ENCODE results near the gene RAB26. TPM values are rescaled to one million over a fixed set of nuclear protein-coding genes. Genes with fewer than 3 reads are reported as not detected.

RAB26 gene, protein sequence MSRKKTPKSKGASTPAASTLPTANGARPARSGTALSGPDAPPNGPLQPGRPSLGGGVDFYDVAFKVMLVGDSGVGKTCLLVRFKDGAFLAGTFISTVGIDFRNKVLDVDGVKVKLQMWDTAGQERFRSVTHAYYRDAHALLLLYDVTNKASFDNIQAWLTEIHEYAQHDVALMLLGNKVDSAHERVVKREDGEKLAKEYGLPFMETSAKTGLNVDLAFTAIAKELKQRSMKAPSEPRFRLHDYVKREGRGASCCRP
- 0.49 and 0.88 TPM in 2 replicates for total RNA-seq

GRCh38 chr16:2147981-2148671 lies at the start of gene RAB26:
RAB26 (plus strand) TSS chr16:2148625; CDS start chr16:2148784, 159 bp downstream.

GRCh38 chr16:2135770-2136490 lies 12.5 kb upstream of the RAB26 start, which contains the start of gene PKD1:
PKD1 (minus strand) TSS chr16:2135898; CDS start chr16:2135689, 209 bp downstream.

DNA sequence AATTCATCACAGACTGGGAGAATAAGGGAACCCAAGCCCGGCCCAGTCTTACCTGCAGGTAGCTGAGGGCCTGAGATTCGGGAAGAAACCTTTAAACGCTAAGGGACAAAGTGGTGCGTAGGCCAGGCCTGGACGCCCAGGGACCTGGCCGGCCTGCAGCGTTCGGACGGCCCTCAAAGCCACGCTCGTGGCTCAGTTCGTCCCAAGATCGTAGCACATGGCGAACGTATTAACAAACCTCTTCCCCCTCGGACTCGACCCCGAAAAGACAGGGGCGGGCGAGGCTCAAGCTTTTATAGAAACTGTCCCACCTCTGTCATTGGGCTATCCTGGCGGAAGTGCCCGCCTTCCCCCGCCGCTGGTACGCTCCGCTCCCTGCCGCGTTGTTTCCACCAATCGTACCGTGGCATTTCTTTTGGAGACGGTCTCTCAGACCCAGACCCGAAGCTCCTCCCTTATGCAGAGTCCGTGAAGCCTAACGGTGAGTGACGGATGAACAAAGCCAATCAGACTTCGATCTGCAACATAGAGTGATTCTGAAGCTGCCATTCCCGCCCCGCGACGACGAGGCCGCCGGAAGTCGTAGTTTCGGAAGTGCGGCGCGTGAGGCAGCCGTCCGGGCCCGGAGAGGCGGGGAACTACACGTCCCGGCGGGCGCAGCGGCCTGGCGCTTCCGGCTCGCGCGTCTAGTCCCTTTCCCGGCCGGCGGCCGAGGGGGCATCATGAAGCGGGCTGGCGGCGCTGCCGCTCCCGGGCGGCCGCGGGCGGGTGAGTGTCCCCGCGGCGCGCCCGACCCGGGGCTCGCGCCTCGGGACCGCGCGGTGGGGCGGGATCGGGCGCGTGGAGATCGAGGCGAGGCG lies 6.9 kb downstream of the RAB26 start, which contains the start of gene TRAF7:
TRAF7 (plus strand) TSS at position 692 of the 860 bp plus-strand sequence. CDS start 8,139 bp downstream, outside the sequence.

DNA sequence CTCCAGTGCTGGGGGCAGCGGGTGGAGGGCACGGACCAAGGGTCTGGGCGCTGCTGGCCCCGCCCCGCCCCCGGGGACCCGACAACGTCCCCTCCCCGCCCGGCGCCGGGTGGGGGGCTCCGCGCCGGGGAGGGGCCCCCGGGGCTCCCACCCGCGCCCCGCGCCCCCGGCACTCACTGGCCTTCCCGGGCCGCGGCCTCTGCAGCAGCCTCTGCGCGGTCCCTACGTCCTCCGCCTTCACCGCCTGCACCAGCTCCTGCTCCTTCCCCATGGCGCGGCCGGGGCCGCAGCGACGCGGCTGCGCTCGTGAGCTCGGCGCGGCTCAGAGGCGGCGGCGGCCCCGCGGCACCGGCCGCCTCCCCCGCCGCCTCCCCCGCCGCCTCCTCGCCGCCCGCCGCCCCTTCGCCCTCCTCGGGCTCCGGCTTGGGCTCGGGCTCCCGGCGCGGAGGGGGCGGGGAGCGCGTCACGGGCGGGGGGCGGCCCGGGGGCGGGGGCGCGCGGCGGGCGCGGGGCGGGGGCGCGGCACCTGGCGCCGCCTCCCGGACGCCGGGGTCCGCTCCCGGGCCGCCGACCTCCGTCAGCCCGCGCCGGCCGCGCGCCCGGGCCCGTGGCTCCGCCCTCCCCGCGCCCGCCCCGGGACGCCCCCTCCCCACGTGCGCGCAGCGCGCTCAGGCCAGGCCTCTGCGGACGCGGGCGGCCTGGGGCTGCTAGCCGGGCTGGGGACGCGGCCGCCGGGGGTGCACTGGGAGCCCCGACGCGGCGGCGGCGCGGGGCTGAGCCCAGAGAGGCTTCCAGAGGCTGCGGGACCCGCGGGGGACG lies 47.9 kb downstream of the RAB26 start, which contains the start of gene CASKIN1:
CASKIN1 (minus strand) TSS at position 444 of the 819 bp plus-strand sequence; CDS start at position 271, 173 bp downstream.

Other genes starting within 250 kb of the RAB26 start
- not detected in 2 replicates for gene HS3ST6, start 230.2 kb upstream of the RAB26 start, total RNA-seq
- gene MSRB1, start 205.4 kb upstream of the RAB26 start, total RNA-seq = 6.5 and 8.7 TPM in 2 replicates
- not detected in 2 replicates for gene RPL3L, start 193.9 kb upstream of the RAB26 start, total RNA-seq
- 133 and 143 TPM in 2 replicates for gene NDUFB10, start 189.1 kb upstream of the RAB26 start, total RNA-seq
- gene RPS2, start 183.8 kb upstream of the RAB26 start, total RNA-seq = 1,957 and 2,987 TPM in 2 replicates
- not detected in 2 replicates for gene RNF151, start 181.8 kb upstream of the RAB26 start, total RNA-seq
- gene TBL3, start 176.6 kb upstream of the RAB26 start, total RNA-seq = 33.7 and 61.0 TPM in 2 replicates
- gene NOXO1, start 167.2 kb upstream of the RAB26 start, total RNA-seq = 0.13 and 0.16 TPM in 2 replicates
- gene GFER, start 164.4 kb upstream of the RAB26 start, total RNA-seq = 11.1 and 12.3 TPM in 2 replicates
- 0.65 and 2.8 TPM in 2 replicates for gene SYNGR3, start 158.7 kb upstream of the RAB26 start, total RNA-seq
- 11.2 and 24.5 TPM in 2 replicates for gene ZNF598, start 138.8 kb upstream of the RAB26 start, total RNA-seq
- gene NPW, start 128.8 kb upstream of the RAB26 start, total RNA-seq = 0.16 TPM in 1 of 2 replicates, not detected in the other
- 52.4 and 55.7 TPM in 2 replicates for gene NHERF2, start 121.7 kb upstream of the RAB26 start, total RNA-seq
- 23.5 and 61.5 TPM in 2 replicates for gene NTHL1, start 100.8 kb upstream of the RAB26 start, total RNA-seq
- 32.4 and 79.5 TPM in 2 replicates for gene TSC2, start 100.6 kb upstream of the RAB26 start, total RNA-seq
- gene PKD1, start 12.7 kb upstream of the RAB26 start, total RNA-seq = 36.4 and 82.1 TPM in 2 replicates
- gene TRAF7, start 7.2 kb downstream of the RAB26 start, total RNA-seq = 59.9 and 113 TPM in 2 replicates
- gene CASKIN1, start 48.0 kb downstream of the RAB26 start, total RNA-seq = 0.50 TPM in 1 of 2 replicates, not detected in the other
- 10.5 and 12.0 TPM in 2 replicates for gene MLST8, start 56.8 kb downstream of the RAB26 start, total RNA-seq
- 2.1 and 5.0 TPM in 2 replicates for gene BRICD5, start 62.2 kb downstream of the RAB26 start, total RNA-seq
- gene PGP, start 66.2 kb downstream of the RAB26 start, total RNA-seq = 10.7 and 14.7 TPM in 2 replicates
- 28.0 and 35.9 TPM in 2 replicates for gene E4F1, start 75.0 kb downstream of the RAB26 start, total RNA-seq
- gene DNASE1L2, start 87.8 kb downstream of the RAB26 start, total RNA-seq = 0.32 and 0.63 TPM in 2 replicates
- gene ECI1, start 103.0 kb downstream of the RAB26 start, total RNA-seq = 19.2 and 23.5 TPM in 2 replicates
- 42.6 and 62.1 TPM in 2 replicates for gene RNPS1, start 119.5 kb downstream of the RAB26 start, total RNA-seq
- gene ABCA3, start 192.1 kb downstream of the RAB26 start, total RNA-seq = 19.4 and 67.6 TPM in 2 replicates